Measurements from ENCODE around the gene FBN1.

The FBN1 gene

GRCh38 chr15:48578965-48579364, 66.5 kb downstream of the FBN1 start:
- DNase-seq, result no peak

GRCh38 chr15:48577469-48577868, 68.0 kb downstream of the FBN1 start:
- no peak for DNase-seq

- DNase-seq, result no peak
Measured at GRCh38 chr15:48574187-48574586, 71.3 kb downstream of the FBN1 start.

- DNase-seq, result no peak
Measured at GRCh38 chr15:48573780-48574179, 71.7 kb downstream of the FBN1 start.

- DNase-seq, result no peak
Measured at GRCh38 chr15:48572823-48573222, 72.7 kb downstream of the FBN1 start.

- no peak for DNase-seq
Measured at GRCh38 chr15:48571510-48571909, 74.0 kb downstream of the FBN1 start.

- DNase-seq, result no peak
Measured at GRCh38 chr15:48570822-48571221, 74.7 kb downstream of the FBN1 start.

- no peak for DNase-seq
Measured at GRCh38 chr15:48569591-48570302, 75.8 kb downstream of the FBN1 start.

- DNase-seq, result no peak
Measured at GRCh38 chr15:48566668-48567067, 78.8 kb downstream of the FBN1 start.

GRCh38 chr15:48565560-48566482, 79.7 kb downstream of the FBN1 start:
- DNase-seq, result no peak

- no peak for DNase-seq
Measured at GRCh38 chr15:48564690-48565089, 80.8 kb downstream of the FBN1 start.

GRCh38 chr15:48563934-48564333, 81.6 kb downstream of the FBN1 start:
- no peak for DNase-seq

- DNase-seq, result no peak
Measured at GRCh38 chr15:48560321-48561051, 85.0 kb downstream of the FBN1 start.

GRCh38 chr15:48559285-48559684, 86.2 kb downstream of the FBN1 start:
- DNase-seq, result no peak

GRCh38 chr15:48558226-48558625, 87.3 kb downstream of the FBN1 start:
- no peak for DNase-seq

GRCh38 chr15:48557335-48557734, 88.2 kb downstream of the FBN1 start:
- no peak for DNase-seq

GRCh38 chr15:48556159-48556897, 89.2 kb downstream of the FBN1 start:
- DNase-seq, result no peak

GRCh38 chr15:48555241-48555881, 90.1 kb downstream of the FBN1 start:
- DNase-seq, result no peak

GRCh38 chr15:48554112-48554511, 91.4 kb downstream of the FBN1 start:
- DNase-seq, result no peak

GRCh38 chr15:48553559-48553958, 92.0 kb downstream of the FBN1 start:
- no peak for DNase-seq

- DNase-seq, result no peak
Measured at GRCh38 chr15:48550822-48551525, 94.5 kb downstream of the FBN1 start.

- DNase-seq, result no peak
Measured at GRCh38 chr15:48548455-48548854, 97.1 kb downstream of the FBN1 start.
